GM12892 (cell line): ENCODE measurements around the gene NPAS2.

ENCODE experiments used
- POLR2A ChIP-seq: IDR thresholded peaks from 2 replicates; pipeline ENCODE4 v1.6.1; 2011; ENCODE audit warnings: low read depth, low read length, control low read depth
- POLR2AphosphoS5 ChIP-seq: IDR thresholded peaks from 2 replicates; pipeline ENCODE4 v1.6.1; 2011; ENCODE audit warnings: low read depth, low read length, control low read depth

DNA sequence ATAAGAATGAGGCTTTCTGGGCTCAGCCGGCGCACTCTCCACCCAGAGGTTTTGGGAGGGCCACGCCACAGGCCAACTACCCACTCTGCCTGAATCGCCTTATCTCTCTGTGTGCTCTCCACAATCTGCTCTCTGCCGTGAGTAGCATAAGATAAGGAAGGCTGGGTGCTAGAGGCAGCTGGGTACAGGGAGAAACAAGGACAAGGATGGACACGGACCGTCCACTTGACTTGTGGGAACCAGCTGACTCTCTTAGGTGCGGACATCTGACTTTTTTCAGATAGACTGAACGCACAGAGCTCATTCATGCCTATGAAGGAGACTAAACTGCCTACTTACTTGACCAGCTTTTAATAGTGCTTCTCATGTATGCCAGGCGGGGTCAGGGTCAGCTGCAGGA is 14.3 kb downstream of the NPAS2 start:
- TF ChIP-seq POLR2A (no peak), POLR2AphosphoS5 (no peak)
